GM18502 (cell line): ENCODE data around the gene FLRT2.

Source experiments
- ATAC-seq: cut with Tn5 transposase; IDR thresholded peaks from one replicate; pipeline ENCODE4 v1.9.1; 2021; ENCODE audit warnings: mild to moderate bottlenecking; ENCODE audit not compliant: unreplicated experiment, poor library complexity

Gene FLRT2

GRCh38 chr14:85530626-85531025 is 682 bp downstream of the FLRT2 start:
- ATAC-seq = no peak

GRCh38 chr14:85531141-85531586 is 1.2 kb downstream of the FLRT2 start:
- no peak for ATAC-seq

GRCh38 chr14:85531587-85532373 is 1.8 kb downstream of the FLRT2 start:
- no peak for ATAC-seq

- ATAC-seq = no peak
These were observed 2.6 kb downstream of the FLRT2 start for GRCh38 chr14:85532374-85533022.

- ATAC-seq = no peak
These were observed 3.3 kb downstream of the FLRT2 start for GRCh38 chr14:85533023-85533860.

- no peak for ATAC-seq
These were observed 3.9 kb downstream of the FLRT2 start for GRCh38 chr14:85533861-85534291.

GRCh38 chr14:85534458-85535293 is 4.7 kb downstream of the FLRT2 start:
- no peak for ATAC-seq

GRCh38 chr14:85535321-85535720 is 5.4 kb downstream of the FLRT2 start:
- no peak for ATAC-seq

- ATAC-seq = no peak
These were observed 6.3 kb downstream of the FLRT2 start for GRCh38 chr14:85535991-85536832.

GRCh38 chr14:85536833-85537190 is 6.9 kb downstream of the FLRT2 start:
- ATAC-seq = no peak

GRCh38 chr14:85537526-85537925 is 7.6 kb downstream of the FLRT2 start:
- no peak for ATAC-seq

- no peak for ATAC-seq
These were observed 8.7 kb downstream of the FLRT2 start for GRCh38 chr14:85538636-85539035.

- no peak for ATAC-seq
These were observed 9.6 kb downstream of the FLRT2 start for GRCh38 chr14:85539510-85539909.

- ATAC-seq = no peak
These were observed 12.7 kb downstream of the FLRT2 start for GRCh38 chr14:85542623-85543022.

GRCh38 chr14:85545738-85546137 is 15.8 kb downstream of the FLRT2 start:
- no peak for ATAC-seq

GRCh38 chr14:85546390-85546789 is 16.4 kb downstream of the FLRT2 start:
- no peak for ATAC-seq

GRCh38 chr14:85549697-85550096 is 19.8 kb downstream of the FLRT2 start:
- ATAC-seq = no peak

GRCh38 chr14:85554106-85554505 is 24.2 kb downstream of the FLRT2 start:
- ATAC-seq = no peak

GRCh38 chr14:85556267-85556666 is 26.3 kb downstream of the FLRT2 start:
- no peak for ATAC-seq
